Parathyroid adenoma (tissue), 2 donors: ENCODE measurements around the gene MED22.
A peak's percentile ranks its signal among the peaks of the same experiment; 100 is the strongest.

Experiments used
- H2AFZ ChIP-seq: fragments of 300-600 bp; sonication (generic); one replicate; pipeline ENCODE4 v1.7.0; 2017; ENCODE audit warnings: antibody characterized with exemption, mild to moderate bottlenecking
- H3K27ac ChIP-seq: fragments of 300-600 bp; sonication (generic); one replicate; pipeline ENCODE4 v1.7.0; 2017
- H3K27me3 ChIP-seq: fragments of 300-600 bp; sonication (generic); one replicate; pipeline ENCODE4 v1.7.0; 2017; ENCODE audit warnings: low read length; ENCODE audit not compliant: control insufficient read depth, insufficient read depth
- H3K36me3 ChIP-seq: fragments of 300-600 bp; sonication (generic); one replicate; pipeline ENCODE4 v1.7.0; 2017; ENCODE audit warnings: low read length; ENCODE audit not compliant: control insufficient read depth, insufficient read depth
- H3K4me1 ChIP-seq: fragments of 300-600 bp; sonication (generic); one replicate; pipeline ENCODE4 v1.7.0; 2017; ENCODE audit warnings: control low read depth
- H3K4me2 ChIP-seq: fragments of 300-600 bp; sonication (generic); one replicate; pipeline ENCODE4 v1.7.0; 2017; ENCODE audit warnings: low read length
- H3K4me3 ChIP-seq: fragments of 300-600 bp; sonication (generic); one replicate; pipeline ENCODE4 v1.7.0; 2017; ENCODE audit warnings: low read depth, low read length
- H3K79me2 ChIP-seq: fragments of 300-600 bp; sonication (generic); one replicate; pipeline ENCODE4 v1.7.0; 2017; ENCODE audit warnings: control low read depth
- H3K9ac ChIP-seq: fragments of 300-600 bp; sonication (generic); one replicate; pipeline ENCODE4 v1.7.0; 2017; ENCODE audit warnings: mild to moderate bottlenecking
- H3K9me3 ChIP-seq: fragments of 300-600 bp; sonication (generic); one replicate; pipeline ENCODE4 v1.7.0; 2017; ENCODE audit warnings: low read length; ENCODE audit not compliant: control insufficient read depth
- TF ChIP-seq, protein P1 (sequence below): fragments of 300-600 bp; sonication (generic); IDR thresholded peaks from one replicate; pipeline ENCODE4 v1.7.0; 2017; ENCODE audit warnings: antibody characterized with exemption, mild to moderate bottlenecking
- donor health status: primary hyperparathyroidism.

MED22 gene

GRCh38 chr9:133347985-133348717 lies at the start of gene MED22, which contains the start of gene RPL7A:
Gene MED22, minus strand, starts transcription at chr9:133348131. Its CDS starts 1,469 bp downstream, at chr9:133346662.
Gene RPL7A, plus strand, starts transcription at chr9:133348218. Its CDS starts 26 bp downstream, at chr9:133348244.
- Histone ChIP-seq H3K4me1 (peaks cover 3% of the 10 kb centered on the region), H3K36me3 (no peaks in the 10 kb centered on the region), H3K9ac (peak within 1 kb of the TSS; percentile 84), H2AFZ (peak within 1 kb of the TSS; percentile 93), H3K27me3 (no peaks in the 10 kb centered on the region), H3K4me3 (peak within 1 kb of the TSS; percentile 77), H3K27ac (peak within 1 kb of the TSS; percentile 88), H3K79me2 (no peaks in the 10 kb centered on the region), H3K4me2 (peak within 1 kb of the TSS; percentile 91), H3K9me3 (no peaks in the 10 kb centered on the region)
- TF ChIP-seq, protein P1, sequence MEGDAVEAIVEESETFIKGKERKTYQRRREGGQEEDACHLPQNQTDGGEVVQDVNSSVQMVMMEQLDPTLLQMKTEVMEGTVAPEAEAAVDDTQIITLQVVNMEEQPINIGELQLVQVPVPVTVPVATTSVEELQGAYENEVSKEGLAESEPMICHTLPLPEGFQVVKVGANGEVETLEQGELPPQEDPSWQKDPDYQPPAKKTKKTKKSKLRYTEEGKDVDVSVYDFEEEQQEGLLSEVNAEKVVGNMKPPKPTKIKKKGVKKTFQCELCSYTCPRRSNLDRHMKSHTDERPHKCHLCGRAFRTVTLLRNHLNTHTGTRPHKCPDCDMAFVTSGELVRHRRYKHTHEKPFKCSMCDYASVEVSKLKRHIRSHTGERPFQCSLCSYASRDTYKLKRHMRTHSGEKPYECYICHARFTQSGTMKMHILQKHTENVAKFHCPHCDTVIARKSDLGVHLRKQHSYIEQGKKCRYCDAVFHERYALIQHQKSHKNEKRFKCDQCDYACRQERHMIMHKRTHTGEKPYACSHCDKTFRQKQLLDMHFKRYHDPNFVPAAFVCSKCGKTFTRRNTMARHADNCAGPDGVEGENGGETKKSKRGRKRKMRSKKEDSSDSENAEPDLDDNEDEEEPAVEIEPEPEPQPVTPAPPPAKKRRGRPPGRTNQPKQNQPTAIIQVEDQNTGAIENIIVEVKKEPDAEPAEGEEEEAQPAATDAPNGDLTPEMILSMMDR = no peak

- Histone ChIP-seq H3K4me3 (no peak overlapping the region), H3K9me3 (no peaks in the 10 kb centered on the region), H3K36me3 (no peaks in the 10 kb centered on the region), H3K4me1 (no peaks in the 10 kb centered on the region), H3K79me2 (no peaks in the 10 kb centered on the region), H3K27me3 (no peaks in the 10 kb centered on the region), H3K9ac (no peak overlapping the region), H3K4me2 (no peak overlapping the region), H3K27ac (no peak overlapping the region), H2AFZ (no peak overlapping the region)
- TF ChIP-seq, protein P1 = no peak
These were observed 49.4 kb upstream of the MED22 start for GRCh38 chr9:133397370-133397769.

- no peak overlapping the region for H3K4me2 ChIP-seq
- H3K4me1 ChIP-seq = no peaks in the 10 kb centered on the region
- H3K4me3 ChIP-seq = no peak overlapping the region
- no peaks in the 10 kb centered on the region for H3K9me3 ChIP-seq
- no peak overlapping the region for H3K27ac ChIP-seq
- TF ChIP-seq, protein P1 = no peak
- no peaks in the 10 kb centered on the region for H3K36me3 ChIP-seq
- H3K79me2 ChIP-seq = no peaks in the 10 kb centered on the region
- no peak overlapping the region for H3K9ac ChIP-seq
- H2AFZ ChIP-seq = no peak overlapping the region
- H3K27me3 ChIP-seq = no peaks in the 10 kb centered on the region
These were observed 49.0 kb upstream of the MED22 start for GRCh38 chr9:133396952-133397351.

- no peak overlapping the region for H3K27ac ChIP-seq
- no peaks in the 10 kb centered on the region for H3K36me3 ChIP-seq
- H3K4me3 ChIP-seq = no peak overlapping the region
- H2AFZ ChIP-seq = no peak overlapping the region
- TF ChIP-seq, protein P1 = no peak
- no peak overlapping the region for H3K9ac ChIP-seq
- H3K27me3 ChIP-seq = no peaks in the 10 kb centered on the region
- H3K4me1 ChIP-seq = no peaks in the 10 kb centered on the region
- no peaks in the 10 kb centered on the region for H3K9me3 ChIP-seq
- H3K79me2 ChIP-seq = no peaks in the 10 kb centered on the region
- no peak overlapping the region for H3K4me2 ChIP-seq
These were observed 46.8 kb upstream of the MED22 start for GRCh38 chr9:133394687-133395271.
